GM13977 (cell line): ENCODE data around the gene OCRL.

Source experiments
- DNase-seq: peaks from one replicate; pipeline ENCODE4 v3.0.0; 2012; ENCODE audit warnings: low spot score
- CTCF ChIP-seq: IDR thresholded peaks from 2 replicates; pipeline ENCODE4 v1.5.1; 2012; ENCODE audit warnings: mild to moderate bottlenecking, control low read depth; ENCODE audit not compliant: insufficient read depth; ENCODE audit errors: extremely low read depth, missing control alignments
- in situ Hi-C: fragments of 300-500 bp; cut with MboI; formaldehyde crosslinking; loops from one replicate; pipeline ENCODE4 v1.12.0; 2022; ENCODE audit warnings: low sequenced_read_pairs, low pct_unique_long_range_greater_than_20kb, mixed read lengths, inconsistent platforms; ENCODE audit not compliant: unreplicated experiment

The OCRL gene

GRCh38 chrX:129530410-129530809 lies 9.6 kb upstream of the OCRL start:
- no peak for DNase-seq
- in situ Hi-C loops, result no loop called here
- TF ChIP-seq CTCF, result no peak

- TF ChIP-seq CTCF, result no peak
- in situ Hi-C loops, result no loop called here
- DNase-seq, result no peak
Measured at GRCh38 chrX:129531132-129531531, 8.9 kb upstream of the OCRL start.

- no peak for DNase-seq
- TF ChIP-seq CTCF, result no peak
- in situ Hi-C loops, result no loop called here
Measured at GRCh38 chrX:129534816-129535578, 5.1 kb upstream of the OCRL start.

GRCh38 chrX:129540722-129541184 lies 694 bp downstream of the OCRL start:
- no peak for TF ChIP-seq CTCF
- in situ Hi-C loops, result no loop called here
- peak; percentile 38 for DNase-seq

- in situ Hi-C loops, result no loop called here
- no peak for DNase-seq
- TF ChIP-seq CTCF, result no peak
Measured at GRCh38 chrX:129544780-129545179, 4.7 kb downstream of the OCRL start.

GRCh38 chrX:129545408-129545807 lies 5.3 kb downstream of the OCRL start:
- TF ChIP-seq CTCF, result no peak
- DNase-seq, result no peak
- in situ Hi-C loops, result no loop called here

- DNase-seq, result no peak
- in situ Hi-C loops, result no loop called here
- no peak for TF ChIP-seq CTCF
Measured at GRCh38 chrX:129549124-129549523, 9.1 kb downstream of the OCRL start.
